GM12892 (cell line): ENCODE measurements around the gene CDH1.
A peak's percentile ranks its signal among the peaks of the same experiment; 100 is the strongest.
"Not testable (repeated sequence)": the region's sequence is repeated elsewhere in the genome, so short reads cannot be mapped to it uniquely, and the experiment has no call there.

Experiments used
- DNase-seq: peaks from one replicate; pipeline ENCODE4 v3.0.0; 2011; ENCODE audit not compliant: insufficient read length
- FAIRE-seq: peaks from 2 replicates; lab custom pipeline; 2011; peaks lifted over from hg19 to GRCh38; lab: Jason Lieb, UNC
- POLR2A ChIP-seq: IDR thresholded peaks from 2 replicates; pipeline ENCODE4 v1.6.1; 2011; ENCODE audit warnings: low read depth, low read length, control low read depth
- POLR2AphosphoS5 ChIP-seq: IDR thresholded peaks from 2 replicates; pipeline ENCODE4 v1.6.1; 2011; ENCODE audit warnings: low read depth, low read length, control low read depth
- TAF1 ChIP-seq: IDR thresholded peaks from 2 replicates; pipeline ENCODE4 v1.6.1; 2011; ENCODE audit warnings: low read depth, mild to moderate bottlenecking, control low read depth, low read length, borderline replicate concordance

CDH1 gene

DNA sequence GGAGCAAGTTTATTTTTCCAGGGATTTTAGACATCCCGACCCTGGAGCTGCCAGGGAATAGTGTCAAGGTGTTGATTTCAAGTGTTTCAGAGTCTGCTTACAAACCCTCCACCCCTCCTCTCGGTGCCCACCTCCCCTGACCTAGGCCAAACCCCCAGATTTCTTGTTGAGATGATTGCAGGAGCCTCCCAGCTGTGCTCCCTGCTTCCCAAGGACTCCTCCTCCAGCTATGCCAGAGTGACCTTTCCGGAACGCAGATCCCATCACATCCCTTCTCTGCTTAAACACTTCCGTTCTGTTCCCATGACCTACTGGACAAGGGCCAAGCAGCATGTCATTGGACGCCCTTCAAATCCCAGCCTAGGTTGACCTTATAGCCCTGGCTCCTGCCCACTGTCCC lies 23.7 kb upstream of the CDH1 start:
- FAIRE-seq (no peak), DNase-seq (no peak)
- TF ChIP-seq POLR2A (no peak), TAF1 (no peak), POLR2AphosphoS5 (no peak)

DNA sequence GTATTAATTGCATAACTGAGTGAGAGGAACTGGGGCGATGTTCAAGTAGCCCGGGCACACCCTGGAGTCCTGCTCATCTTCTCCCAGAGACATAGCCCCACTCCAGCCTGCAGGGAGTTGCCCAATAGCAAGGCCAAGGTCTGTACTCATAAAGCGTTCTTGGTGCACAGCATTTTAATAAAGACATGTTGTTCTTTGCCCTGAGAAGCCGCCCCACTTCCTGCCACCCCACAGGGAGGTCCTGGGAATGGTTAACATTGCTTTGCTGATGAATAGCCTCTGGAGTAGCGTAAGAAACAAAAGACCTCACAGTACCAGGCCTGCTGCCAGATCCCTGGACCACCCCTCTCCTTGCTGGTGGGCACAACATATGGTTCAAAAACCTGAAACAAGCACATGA lies 21.6 kb upstream of the CDH1 start:
- no peak for FAIRE-seq
- no peak for DNase-seq
- no peak for TF ChIP-seq POLR2AphosphoS5
- no peak for TF ChIP-seq TAF1
- TF ChIP-seq POLR2A: no peak

DNA sequence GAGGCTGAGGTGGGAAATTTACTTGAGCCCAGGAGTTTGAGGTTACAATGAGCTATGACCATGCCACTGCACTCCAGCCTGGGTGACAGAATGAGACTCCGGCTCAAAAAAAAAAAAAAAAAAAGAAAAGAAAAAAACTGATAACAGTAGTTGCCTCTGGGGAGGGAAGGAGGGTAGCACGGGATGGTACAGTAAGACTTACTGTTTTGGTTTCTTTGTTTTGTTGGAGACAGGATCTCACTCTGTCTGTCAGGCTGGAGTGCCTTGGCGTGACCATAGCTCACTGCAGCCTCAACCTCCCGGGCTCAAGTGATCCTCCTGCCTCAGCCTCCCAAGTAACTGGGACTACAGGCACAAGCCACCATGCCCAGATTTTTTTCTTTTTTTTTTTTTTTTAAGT lies 20.6 kb upstream of the CDH1 start:
- FAIRE-seq, DNase-seq: not testable (repeated sequence)

DNA sequence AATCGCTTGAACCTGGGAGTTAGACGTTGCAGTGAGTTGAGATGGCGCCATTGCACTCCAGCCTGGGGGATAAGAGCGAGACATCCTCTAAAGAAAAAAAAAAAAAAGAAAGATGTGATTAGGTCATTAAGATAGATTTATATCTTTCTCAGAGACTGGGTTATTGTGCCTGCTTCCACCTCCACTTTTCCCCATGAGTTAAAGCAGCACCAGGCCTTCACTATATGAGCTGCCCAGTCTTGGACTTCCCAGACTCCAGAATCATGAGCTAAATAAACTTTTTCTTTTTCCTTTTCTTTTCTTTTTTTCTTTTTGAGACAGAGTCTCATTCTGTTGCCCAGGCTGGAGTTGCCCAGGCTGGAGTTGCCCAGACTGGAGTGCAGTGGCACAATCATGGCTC lies 19.4 kb upstream of the CDH1 start:
- DNase-seq (no peak), FAIRE-seq (no peak)
- no peak for TF ChIP-seq TAF1
- TF ChIP-seq POLR2AphosphoS5: no peak
- TF ChIP-seq POLR2A: no peak

DNA sequence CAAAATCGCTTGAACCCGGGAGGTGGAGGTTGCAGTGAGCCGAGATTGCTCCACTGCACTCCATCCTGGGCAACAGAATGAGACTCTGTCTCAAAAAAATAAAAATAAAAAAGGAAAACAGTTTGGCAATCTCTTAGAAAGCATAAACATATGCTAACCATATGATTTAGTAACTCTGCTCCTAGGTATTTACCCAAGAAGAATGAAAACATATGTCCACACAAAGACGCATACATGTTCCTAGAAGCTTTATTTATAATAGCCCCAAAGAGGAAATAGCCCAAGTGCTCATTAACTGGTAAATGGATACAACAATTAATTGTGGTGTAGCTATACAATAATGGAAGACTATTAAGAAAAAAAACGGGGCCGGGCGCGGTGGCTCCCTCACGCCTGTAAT lies 18.5 kb upstream of the CDH1 start:
- no peak for FAIRE-seq
- no peak for DNase-seq
- TF ChIP-seq POLR2A (no peak), POLR2AphosphoS5 (no peak), TAF1 (no peak)

DNA sequence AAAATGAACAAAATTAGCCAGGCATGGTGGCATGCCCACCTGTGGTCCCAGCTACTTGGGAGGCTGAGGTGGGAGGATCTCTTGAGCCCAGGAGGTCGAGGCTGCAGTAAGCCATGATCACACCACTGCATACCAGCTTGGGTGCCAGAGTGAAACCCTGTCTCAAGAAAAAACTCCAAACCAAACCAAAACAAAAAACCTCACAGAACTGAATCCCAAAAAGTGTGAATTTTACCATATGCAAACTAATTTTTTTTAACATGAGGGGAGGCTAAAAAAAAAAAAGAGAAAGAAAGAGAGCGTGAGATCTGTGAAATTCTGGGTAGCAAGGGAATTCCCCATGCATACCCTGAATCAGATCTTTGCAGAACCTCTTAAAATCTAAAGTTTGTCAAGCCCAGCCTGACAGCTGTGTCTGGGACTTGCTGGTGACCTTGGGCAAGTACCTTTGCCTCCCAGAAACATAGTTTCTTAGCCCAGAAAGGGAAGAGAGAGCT lies 17.1 kb upstream of the CDH1 start:
- DNase-seq (no peak), FAIRE-seq (peak; percentile 50)
- no peak for TF ChIP-seq POLR2A
- TF ChIP-seq TAF1: no peak
- no peak for TF ChIP-seq POLR2AphosphoS5

DNA sequence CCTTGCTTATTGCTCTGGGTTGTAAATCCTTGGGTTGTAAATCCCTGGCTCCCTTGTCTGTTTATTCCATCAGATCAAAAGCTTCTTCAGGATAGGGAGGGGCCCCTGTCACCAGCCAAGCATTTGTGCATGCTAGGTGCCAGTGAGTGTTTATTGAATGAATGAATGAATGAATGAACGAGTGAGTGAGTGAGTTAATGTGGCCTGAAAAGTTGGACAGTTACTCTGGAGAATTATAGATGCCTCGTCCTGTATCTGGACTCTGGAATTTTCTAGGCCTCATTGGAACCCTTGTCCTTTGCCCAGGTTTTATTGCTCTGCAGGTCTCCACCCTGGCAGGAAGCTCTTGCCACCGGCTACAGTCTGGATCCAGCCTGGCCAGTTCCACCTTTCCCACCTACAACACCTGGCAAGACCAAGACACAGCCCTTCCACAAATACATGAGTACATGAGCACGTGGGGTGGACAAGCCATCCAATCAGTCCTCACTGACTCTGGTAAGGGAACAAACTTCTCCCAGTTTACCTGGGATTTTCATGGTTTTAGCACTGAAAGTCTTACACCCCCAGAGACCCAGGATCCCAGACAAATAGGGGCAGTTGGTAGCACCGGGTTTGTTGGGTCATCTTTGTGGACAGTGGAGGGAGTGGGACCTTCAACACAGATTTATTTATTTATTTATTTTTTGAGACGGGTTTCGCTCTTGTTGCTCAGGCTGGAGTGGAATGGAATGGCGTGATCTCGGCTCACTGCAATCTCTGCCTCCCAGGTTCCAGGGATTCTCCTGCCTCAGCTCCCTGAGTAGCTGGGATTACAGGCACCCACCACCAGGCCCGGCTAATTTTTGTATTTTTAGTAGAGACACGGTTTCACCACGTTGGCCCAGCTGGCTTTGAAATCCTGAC lies 14.7 kb upstream of the CDH1 start:
- no peak for DNase-seq
- no peak for FAIRE-seq
- TF ChIP-seq TAF1: no peak
- TF ChIP-seq POLR2A: no peak
- TF ChIP-seq POLR2AphosphoS5: no peak

DNA sequence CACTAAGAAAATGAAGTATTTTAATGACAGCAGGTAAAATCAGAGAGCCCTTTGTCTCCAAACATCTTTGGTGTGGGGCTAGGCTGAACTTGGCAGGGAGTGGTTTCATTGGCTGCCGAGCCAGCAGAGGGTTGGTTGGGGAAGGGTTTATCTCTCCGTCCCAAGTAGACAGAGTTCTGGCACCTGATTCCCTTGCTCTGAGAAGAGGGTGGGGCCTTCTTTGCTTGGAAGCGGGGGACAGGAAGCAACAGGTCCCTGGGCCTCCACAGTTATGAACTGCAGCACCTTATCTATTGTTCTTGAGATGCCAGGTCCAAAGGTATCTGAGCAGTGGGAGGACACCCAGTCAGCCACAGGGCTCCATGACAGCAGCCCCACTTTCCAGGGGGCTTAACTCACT lies 12.3 kb upstream of the CDH1 start:
- no peak for TF ChIP-seq POLR2AphosphoS5
- no peak for TF ChIP-seq TAF1
- TF ChIP-seq POLR2A: no peak
- DNase-seq (no peak), FAIRE-seq (no peak)

DNA sequence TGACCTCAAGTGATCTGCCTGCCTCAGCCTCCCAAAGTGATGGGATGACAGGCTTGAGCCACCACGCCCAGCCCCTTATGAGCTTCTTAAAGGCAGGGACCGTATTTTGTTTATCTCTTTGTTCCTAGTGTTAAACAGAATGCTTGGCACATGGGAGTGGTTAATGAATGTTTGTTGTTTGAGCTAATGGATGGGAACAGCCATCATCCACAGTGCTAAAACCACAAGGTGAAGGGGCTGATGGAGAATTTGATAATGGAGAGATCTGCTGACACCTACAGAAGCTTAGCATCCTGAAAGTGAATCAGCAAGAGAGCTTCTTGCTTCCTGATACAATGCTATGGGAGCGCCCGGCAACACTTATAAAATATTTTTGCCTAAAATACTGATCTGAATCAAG lies 8.6 kb upstream of the CDH1 start:
- DNase-seq: no peak
- no peak for FAIRE-seq
- TF ChIP-seq TAF1 (no peak), POLR2A (no peak), POLR2AphosphoS5 (no peak)

DNA sequence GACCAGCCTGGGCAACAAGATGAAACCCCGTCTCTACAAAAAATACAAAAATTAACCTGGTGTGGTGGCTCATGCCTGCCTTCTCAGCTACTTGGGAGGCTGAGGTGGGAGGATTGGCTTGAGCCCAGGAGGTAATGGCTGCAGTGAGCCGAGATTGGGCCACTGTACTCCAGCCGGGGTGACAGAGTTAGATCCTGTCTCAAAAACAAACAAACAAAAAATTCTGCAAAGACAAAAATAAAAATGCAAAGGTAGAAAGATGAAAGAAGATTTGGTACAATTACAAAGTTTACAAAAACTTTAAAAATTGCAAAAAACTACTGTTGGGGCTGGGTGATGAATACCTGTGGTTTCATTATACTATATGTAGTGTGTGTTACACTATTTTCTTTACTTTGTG lies 5.5 kb upstream of the CDH1 start:
- DNase-seq: no peak
- no peak for FAIRE-seq
- TF ChIP-seq TAF1 (no peak), POLR2A (no peak), POLR2AphosphoS5 (no peak)

DNA sequence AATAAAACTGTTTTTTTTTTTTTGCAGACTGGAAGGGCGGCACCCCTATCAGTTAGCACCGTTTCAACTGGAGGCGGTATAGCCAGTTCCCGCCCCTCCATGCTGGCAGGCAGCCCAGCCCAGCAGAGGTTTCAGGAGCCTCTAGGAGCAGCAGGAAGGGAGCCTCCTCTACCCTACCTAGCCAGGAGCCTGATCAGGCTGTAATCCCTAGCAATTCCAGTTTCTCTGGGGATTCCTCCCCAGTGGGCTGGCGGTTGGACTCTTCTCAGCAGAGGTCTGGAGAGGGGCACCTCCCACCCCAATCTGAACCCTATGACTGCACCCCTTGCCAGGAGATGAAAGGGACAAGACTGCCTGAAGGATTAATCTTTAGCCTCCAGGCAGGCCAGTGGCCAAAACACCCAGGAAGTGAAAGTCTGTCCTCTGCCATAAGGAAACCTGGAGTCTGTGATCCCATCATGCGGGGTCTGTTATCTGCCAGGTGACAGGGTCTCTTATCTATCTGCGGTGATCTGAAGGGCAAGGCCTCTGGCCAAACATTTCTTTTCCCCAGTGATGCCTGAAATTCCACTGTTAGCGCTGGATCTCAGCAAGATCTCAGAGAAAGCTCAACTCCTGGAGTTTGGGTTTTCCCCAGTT lies 4.9 kb upstream of the CDH1 start:
- DNase-seq (no peak), FAIRE-seq (no peak)
- TF ChIP-seq POLR2AphosphoS5 (no peak), TAF1 (no peak), POLR2A (no peak)

DNA sequence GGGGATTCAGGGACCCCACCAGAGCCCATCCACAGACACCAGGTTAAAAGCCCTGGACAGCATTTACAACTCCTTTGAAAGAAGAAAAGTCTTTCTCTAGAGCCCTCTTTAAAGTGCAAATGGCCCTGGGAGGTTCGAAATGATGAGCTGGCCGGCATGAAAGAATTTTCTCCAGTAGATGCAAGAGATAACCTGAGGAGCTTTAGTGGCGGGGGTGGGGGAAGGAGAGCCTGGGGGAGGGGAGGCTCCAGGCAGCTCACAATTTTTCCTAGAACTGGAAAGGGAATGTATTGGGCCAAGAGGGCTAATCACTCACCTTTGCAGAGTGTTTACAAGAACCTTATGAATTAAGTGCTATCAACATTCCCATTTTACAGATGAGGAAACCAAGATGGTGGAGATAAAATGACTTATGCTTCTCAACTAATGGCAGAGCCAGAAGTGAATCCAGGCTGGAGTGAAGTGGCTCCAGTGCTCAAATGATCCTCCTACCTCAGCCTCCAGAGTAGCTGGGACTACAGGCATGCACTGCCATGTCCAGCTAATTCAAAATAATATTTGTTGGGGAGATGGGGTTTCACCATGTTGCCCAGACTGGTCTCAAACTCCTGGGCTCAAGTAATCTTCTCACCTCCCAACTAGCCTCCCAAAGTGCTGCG lies 4.2 kb upstream of the CDH1 start:
- DNase-seq (no peak), FAIRE-seq (no peak)
- no peak for TF ChIP-seq POLR2AphosphoS5
- TF ChIP-seq POLR2A: no peak
- TF ChIP-seq TAF1: no peak
